ENCODE data around the gene CLEC18A.
"Not testable (repeated sequence)": the region's sequence is repeated elsewhere in the genome, so short reads cannot be mapped to it uniquely, and the experiment has no call there.

Gene CLEC18A

GRCh38 chr16:70010615-70011014 lies 59.5 kb downstream of the CLEC18A start:
- not testable (repeated sequence) for H3K27ac ChIP-seq, H3K4me3 ChIP-seq

DNA sequence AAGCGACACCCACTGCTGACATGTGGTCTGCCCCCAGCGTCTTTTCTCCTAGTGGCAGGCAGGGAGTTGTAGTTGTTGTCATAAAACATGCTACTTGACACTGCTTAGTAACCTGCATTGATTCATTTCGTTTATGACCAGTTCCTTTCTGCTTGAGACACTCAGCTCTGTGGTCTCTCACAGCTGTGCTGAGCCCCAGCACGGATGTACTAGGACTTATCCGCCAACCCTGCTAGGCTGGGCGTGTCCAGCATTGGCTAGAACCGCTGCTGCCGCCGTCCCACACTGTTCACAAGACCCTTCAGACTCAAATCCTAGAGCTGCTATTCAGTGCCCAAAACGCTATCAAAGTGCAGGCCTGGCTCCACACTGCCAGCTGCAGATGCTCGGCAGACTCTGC lies 60.0 kb downstream of the CLEC18A start:
- H3K4me3 ChIP-seq, H3K27ac ChIP-seq: not testable (repeated sequence)

GRCh38 chr16:70012354-70012753 lies 61.2 kb downstream of the CLEC18A start:
- not testable (repeated sequence) for H3K4me3 ChIP-seq, H3K27ac ChIP-seq

- not testable (repeated sequence) for H3K27ac ChIP-seq, H3K4me3 ChIP-seq
Measured at GRCh38 chr16:70012951-70013350, 61.8 kb downstream of the CLEC18A start.

Measured in skin epidermis (tissue), 12 donors.